HG03108 (cell line): ENCODE results near the gene RASA2.

Experiments used
- ATAC-seq: cut with Tn5 transposase; IDR thresholded peaks from one replicate; pipeline ENCODE4 v1.9.1; 2021; ENCODE audit warnings: moderate library complexity; ENCODE audit not compliant: unreplicated experiment

The RASA2 gene

GRCh38 chr3:141642215-141642614, 155.4 kb downstream of the RASA2 start:
- ATAC-seq, result no peak

- no peak for ATAC-seq
Measured at GRCh38 chr3:141643391-141643790, 156.6 kb downstream of the RASA2 start.

GRCh38 chr3:141643796-141644195, 157.0 kb downstream of the RASA2 start:
- ATAC-seq, result no peak

GRCh38 chr3:141644931-141645330, 158.1 kb downstream of the RASA2 start:
- no peak for ATAC-seq

GRCh38 chr3:141646760-141647561, 160.1 kb downstream of the RASA2 start:
- ATAC-seq, result no peak

GRCh38 chr3:141647562-141647915, 160.7 kb downstream of the RASA2 start:
- ATAC-seq, result no peak

GRCh38 chr3:141648055-141648910, 161.5 kb downstream of the RASA2 start:
- ATAC-seq, result no peak

GRCh38 chr3:141649871-141650270, 163.0 kb downstream of the RASA2 start:
- ATAC-seq, result no peak

- ATAC-seq, result no peak
Measured at GRCh38 chr3:141650783-141651182, 164.0 kb downstream of the RASA2 start.

- ATAC-seq, result no peak
Measured at GRCh38 chr3:141651409-141651808, 164.6 kb downstream of the RASA2 start.

- ATAC-seq, result no peak
Measured at GRCh38 chr3:141652349-141652748, 165.5 kb downstream of the RASA2 start.

GRCh38 chr3:141653847-141654246, 167.0 kb downstream of the RASA2 start:
- no peak for ATAC-seq

- no peak for ATAC-seq
Measured at GRCh38 chr3:141655801-141656200, 169.0 kb downstream of the RASA2 start.

GRCh38 chr3:141656771-141657170, 169.9 kb downstream of the RASA2 start:
- ATAC-seq, result no peak

GRCh38 chr3:141657516-141657915, 170.7 kb downstream of the RASA2 start:
- ATAC-seq, result no peak

- no peak for ATAC-seq
Measured at GRCh38 chr3:141659821-141660613, 173.2 kb downstream of the RASA2 start.

- ATAC-seq, result no peak
Measured at GRCh38 chr3:141660614-141660947, 173.8 kb downstream of the RASA2 start.

GRCh38 chr3:141661229-141662196, 174.7 kb downstream of the RASA2 start:
- ATAC-seq, result no peak

GRCh38 chr3:141663993-141664392, 177.2 kb downstream of the RASA2 start:
- ATAC-seq, result no peak
